Glomerular endothelial cell (primary cell): ENCODE data around the gene CLPTM1L. TPM values are rescaled to one million over a fixed set of nuclear protein-coding genes. Genes with fewer than 3 reads are reported as not detected.

Experiments
- total RNA-seq: library from RNA; depleted of rRNA; stranded (reverse); fragments of >200 nt; gene quantifications from 2 replicates; pipeline ENCODE4 v1.2.3, GENCODE V29; 2015

The CLPTM1L gene
- total RNA-seq, 1 donor from 2014 or later = 137 TPM

Other genes starting within 250 kb of the CLPTM1L start
- 30.4 and 49.8 TPM in 2 replicates for gene SLC12A7, start 233.0 kb downstream of the CLPTM1L start, total RNA-seq
- gene SLC6A19, start 143.5 kb downstream of the CLPTM1L start, total RNA-seq = not detected in 2 replicates
- not detected in 2 replicates for gene SLC6A18, start 119.7 kb downstream of the CLPTM1L start, total RNA-seq
- gene TERT, start 50.0 kb downstream of the CLPTM1L start, total RNA-seq = not detected in 2 replicates
- gene SLC6A3, start 100.3 kb upstream of the CLPTM1L start, total RNA-seq = not detected in 2 replicates
- gene LPCAT1, start 178.9 kb upstream of the CLPTM1L start, total RNA-seq = 61.9 and 77.0 TPM in 2 replicates